Measurements from ENCODE around the gene FRMD4A.

GRCh38 chr10:13673156-13673555, 657.6 kb downstream of the FRMD4A start:
- TF ChIP-seq, protein P1, sequence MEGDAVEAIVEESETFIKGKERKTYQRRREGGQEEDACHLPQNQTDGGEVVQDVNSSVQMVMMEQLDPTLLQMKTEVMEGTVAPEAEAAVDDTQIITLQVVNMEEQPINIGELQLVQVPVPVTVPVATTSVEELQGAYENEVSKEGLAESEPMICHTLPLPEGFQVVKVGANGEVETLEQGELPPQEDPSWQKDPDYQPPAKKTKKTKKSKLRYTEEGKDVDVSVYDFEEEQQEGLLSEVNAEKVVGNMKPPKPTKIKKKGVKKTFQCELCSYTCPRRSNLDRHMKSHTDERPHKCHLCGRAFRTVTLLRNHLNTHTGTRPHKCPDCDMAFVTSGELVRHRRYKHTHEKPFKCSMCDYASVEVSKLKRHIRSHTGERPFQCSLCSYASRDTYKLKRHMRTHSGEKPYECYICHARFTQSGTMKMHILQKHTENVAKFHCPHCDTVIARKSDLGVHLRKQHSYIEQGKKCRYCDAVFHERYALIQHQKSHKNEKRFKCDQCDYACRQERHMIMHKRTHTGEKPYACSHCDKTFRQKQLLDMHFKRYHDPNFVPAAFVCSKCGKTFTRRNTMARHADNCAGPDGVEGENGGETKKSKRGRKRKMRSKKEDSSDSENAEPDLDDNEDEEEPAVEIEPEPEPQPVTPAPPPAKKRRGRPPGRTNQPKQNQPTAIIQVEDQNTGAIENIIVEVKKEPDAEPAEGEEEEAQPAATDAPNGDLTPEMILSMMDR (conservative IDR thresholded peaks at IDR 0.05 in 1 of 2, IDR thresholded peaks at IDR 0.05 in 1 of 2; ENCODE audit: extremely low read depth in 1 of 2, insufficient read depth in 1 of 2, low read depth in 1 of 2, low read length in 2 of 2): no peak
- no peak for TF ChIP-seq EZH2 (IDR thresholded peaks at IDR 0.05; ENCODE audit: borderline replicate concordance, low read length)
